OCI-LY7 (cell line): ENCODE results near the gene HSP90B1.

ENCODE experiments used
- EZH2phosphoT487 ChIP-seq: fragments of 200-600 bp; sonication (generic); IDR thresholded peaks from 2 replicates; pipeline ENCODE4 v1.6.1; 2018; ENCODE audit warnings: low read depth, borderline replicate concordance, mild to moderate bottlenecking, mixed run types, antibody characterized with exemption, low read length, moderate library complexity, mixed read lengths
- TF ChIP-seq, protein P1 (sequence below): fragments of 200-600 bp; sonication (generic); conservative IDR thresholded peaks from 2 replicates; pipeline ENCODE4 v1.5.1; 2014; ENCODE audit warnings: mild to moderate bottlenecking, antibody characterized with exemption, low read length, moderate library complexity, mixed read lengths

DNA sequence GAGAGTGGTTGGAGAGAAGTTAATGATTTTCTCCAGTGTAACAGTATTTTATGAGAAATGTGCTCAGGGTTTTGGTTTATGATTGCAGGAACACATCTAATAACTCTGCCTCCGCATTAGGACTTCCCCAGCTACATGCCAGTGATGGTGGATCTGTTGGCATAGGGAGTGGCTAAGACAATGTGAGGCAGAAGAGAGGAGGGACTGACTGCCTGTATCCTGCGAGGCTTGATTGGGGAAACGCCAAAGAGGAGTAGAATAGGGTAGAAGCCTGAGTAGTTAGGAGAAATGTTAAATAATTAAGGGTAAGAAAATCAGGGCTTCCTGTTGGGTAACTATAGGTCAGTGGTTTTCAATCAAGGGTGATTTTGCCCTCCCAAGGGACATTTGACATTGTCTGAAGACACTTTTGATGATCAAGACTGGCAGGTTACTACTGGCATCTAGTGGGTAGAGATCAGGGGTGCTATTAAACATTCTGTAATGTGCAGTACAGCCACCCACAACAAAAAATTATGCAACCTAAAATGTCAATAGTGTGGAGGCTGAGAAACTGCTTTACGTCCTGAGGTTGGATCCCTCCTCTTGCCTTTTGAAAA, 48.3 kb downstream of the HSP90B1 start:
- TF ChIP-seq, protein P1, sequence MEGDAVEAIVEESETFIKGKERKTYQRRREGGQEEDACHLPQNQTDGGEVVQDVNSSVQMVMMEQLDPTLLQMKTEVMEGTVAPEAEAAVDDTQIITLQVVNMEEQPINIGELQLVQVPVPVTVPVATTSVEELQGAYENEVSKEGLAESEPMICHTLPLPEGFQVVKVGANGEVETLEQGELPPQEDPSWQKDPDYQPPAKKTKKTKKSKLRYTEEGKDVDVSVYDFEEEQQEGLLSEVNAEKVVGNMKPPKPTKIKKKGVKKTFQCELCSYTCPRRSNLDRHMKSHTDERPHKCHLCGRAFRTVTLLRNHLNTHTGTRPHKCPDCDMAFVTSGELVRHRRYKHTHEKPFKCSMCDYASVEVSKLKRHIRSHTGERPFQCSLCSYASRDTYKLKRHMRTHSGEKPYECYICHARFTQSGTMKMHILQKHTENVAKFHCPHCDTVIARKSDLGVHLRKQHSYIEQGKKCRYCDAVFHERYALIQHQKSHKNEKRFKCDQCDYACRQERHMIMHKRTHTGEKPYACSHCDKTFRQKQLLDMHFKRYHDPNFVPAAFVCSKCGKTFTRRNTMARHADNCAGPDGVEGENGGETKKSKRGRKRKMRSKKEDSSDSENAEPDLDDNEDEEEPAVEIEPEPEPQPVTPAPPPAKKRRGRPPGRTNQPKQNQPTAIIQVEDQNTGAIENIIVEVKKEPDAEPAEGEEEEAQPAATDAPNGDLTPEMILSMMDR: no peak
- TF ChIP-seq EZH2phosphoT487: no peak
